A549 (cell line): ENCODE results near the gene DCT.

Experiments used
- CEBPB ChIP-seq, 2 experiments: fragments of >200 bp in 1 of 2; sonication (Bioruptor Twin) in 1 of 2; formaldehyde crosslinking in 1 of 2; IDR thresholded peaks; 2 replicates each; pipeline ENCODE4 v1.6.1; 2012 to 2016
- EHMT2 ChIP-seq: fragments of 200-600 bp; sonication (generic); IDR thresholded peaks from 2 replicates; pipeline ENCODE4 v1.6.1; 2016; ENCODE audit warnings: antibody characterized with exemption, low read depth, mild to moderate bottlenecking, moderate library complexity
- FOSB ChIP-seq: fragments of 250-450 bp; sonication (Bioruptor Pico); IDR thresholded peaks from 2 replicates; pipeline ENCODE4 v1.5.0; 2020; ENCODE audit warnings: mild to moderate bottlenecking, moderate library complexity
- KDM5A ChIP-seq: fragments of 200-600 bp; sonication (generic); IDR thresholded peaks from 2 replicates; pipeline ENCODE4 v1.6.1; 2016; ENCODE audit warnings: antibody characterized with exemption, mild to moderate bottlenecking
- MAZ ChIP-seq: fragments of 150-350 bp; IDR thresholded peaks from 2 replicates; pipeline ENCODE4 v1.6.1; 2014; ENCODE audit warnings: antibody characterized with exemption, low read depth, low read length, borderline replicate concordance
- NFE2L2 ChIP-seq: fragments of 150-350 bp; conservative IDR thresholded peaks from 2 replicates; pipeline ENCODE4 v1.6.1; 2014; ENCODE audit warnings: low read length
- PBX3 ChIP-seq: IDR thresholded peaks from 2 replicates; pipeline ENCODE4 v1.6.1; 2012
- POLR2A ChIP-seq: IDR thresholded peaks from 2 replicates; pipeline ENCODE4 v1.6.1; 2012; ENCODE audit warnings: mild to moderate bottlenecking, low read length
- POLR2AphosphoS2 ChIP-seq: conservative IDR thresholded peaks from 2 replicates; pipeline ENCODE4 v1.6.1; 2012; ENCODE audit warnings: low read length, improper control_type of control experiment, inconsistent platforms
- RCOR1 ChIP-seq: fragments of 150-350 bp; IDR thresholded peaks from 2 replicates; pipeline ENCODE4 v1.6.1; 2014; ENCODE audit warnings: antibody characterized with exemption, low read length, low read depth
- RFX5 ChIP-seq: fragments of 450-650 bp; IDR thresholded peaks from 2 replicates; pipeline ENCODE4 v1.7.1; 2014; ENCODE audit warnings: antibody characterized with exemption, mild to moderate bottlenecking, moderate library complexity
- ZFP36 ChIP-seq: fragments of 450-650 bp; IDR thresholded peaks from 2 replicates; pipeline ENCODE4 v1.6.1; 2014; ENCODE audit warnings: borderline replicate concordance; ENCODE audit not compliant: partially characterized antibody
- TF ChIP-seq, protein P1 (sequence below): IDR thresholded peaks from 2 replicates; pipeline ENCODE4 v1.6.1; 2012
- TF ChIP-seq, protein P2 (sequence below): fragments of >200 bp; sonication (Bioruptor Twin); formaldehyde crosslinking; IDR thresholded peaks from 3 replicates; pipeline ENCODE4 v1.5.1; 2016

GRCh38 chr13:94495806-94496205 is 16.3 kb upstream of the DCT start:
- TF ChIP-seq POLR2A (no peak), RCOR1 (no peak), PBX3 (no peak), CEBPB (IDR thresholded peaks at IDR 0.05) (no peak), FOSB (CRISPR knock-in tag) (no peak), POLR2AphosphoS2 (no peak), NFE2L2 (no peak), RFX5 (no peak), KDM5A (no peak), ZFP36 (no peak), MAZ (no peak), EHMT2 (no peak)
- TF ChIP-seq, protein P1, sequence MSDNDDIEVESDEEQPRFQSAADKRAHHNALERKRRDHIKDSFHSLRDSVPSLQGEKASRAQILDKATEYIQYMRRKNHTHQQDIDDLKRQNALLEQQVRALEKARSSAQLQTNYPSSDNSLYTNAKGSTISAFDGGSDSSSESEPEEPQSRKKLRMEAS: no peak
- TF ChIP-seq, protein P2, sequence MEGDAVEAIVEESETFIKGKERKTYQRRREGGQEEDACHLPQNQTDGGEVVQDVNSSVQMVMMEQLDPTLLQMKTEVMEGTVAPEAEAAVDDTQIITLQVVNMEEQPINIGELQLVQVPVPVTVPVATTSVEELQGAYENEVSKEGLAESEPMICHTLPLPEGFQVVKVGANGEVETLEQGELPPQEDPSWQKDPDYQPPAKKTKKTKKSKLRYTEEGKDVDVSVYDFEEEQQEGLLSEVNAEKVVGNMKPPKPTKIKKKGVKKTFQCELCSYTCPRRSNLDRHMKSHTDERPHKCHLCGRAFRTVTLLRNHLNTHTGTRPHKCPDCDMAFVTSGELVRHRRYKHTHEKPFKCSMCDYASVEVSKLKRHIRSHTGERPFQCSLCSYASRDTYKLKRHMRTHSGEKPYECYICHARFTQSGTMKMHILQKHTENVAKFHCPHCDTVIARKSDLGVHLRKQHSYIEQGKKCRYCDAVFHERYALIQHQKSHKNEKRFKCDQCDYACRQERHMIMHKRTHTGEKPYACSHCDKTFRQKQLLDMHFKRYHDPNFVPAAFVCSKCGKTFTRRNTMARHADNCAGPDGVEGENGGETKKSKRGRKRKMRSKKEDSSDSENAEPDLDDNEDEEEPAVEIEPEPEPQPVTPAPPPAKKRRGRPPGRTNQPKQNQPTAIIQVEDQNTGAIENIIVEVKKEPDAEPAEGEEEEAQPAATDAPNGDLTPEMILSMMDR: no peak
